ENCODE data around the gene KIF5A.

KIF5A gene

GRCh38 chr12:57519796-57520052 is 30.1 kb upstream of the KIF5A start:
- peak; percentile 18 for DNase-seq (ENCODE audit: low read depth in 1 of 2, low spot score in 1 of 2)

- DNase-seq (ENCODE audit: low read depth in 1 of 2, low spot score in 1 of 2) = peak; percentile 98 to 100
Measured at GRCh38 chr12:57520053-57520818, 29.6 kb upstream of the KIF5A start, which contains the start of gene DDIT3. Gene DDIT3, minus strand, starts transcription at chr12:57520514. Its CDS starts 3,108 bp downstream, at chr12:57517406.

GRCh38 chr12:57521525-57522010 is 28.3 kb upstream of the KIF5A start:
- DNase-seq (ENCODE audit: low read depth in 1 of 2, low spot score in 1 of 2) = no peak

GRCh38 chr12:57522011-57522886 is 27.6 kb upstream of the KIF5A start, which contains the start of gene MBD6:
Gene MBD6, plus strand, starts transcription at chr12:57522824. Its CDS starts 1,480 bp downstream, at chr12:57524304.
- peak; percentile 79 to 81 for DNase-seq (ENCODE audit: low read depth in 1 of 2, low spot score in 1 of 2)

GRCh38 chr12:57522887-57523705 is 26.7 kb upstream of the KIF5A start:
- peak in 1 of 2 donors; percentile 16 for DNase-seq (ENCODE audit: low read depth in 1 of 2, low spot score in 1 of 2)

GRCh38 chr12:57523706-57524614 is 25.9 kb upstream of the KIF5A start:
- DNase-seq (ENCODE audit: low read depth in 1 of 2, low spot score in 1 of 2) = no peak

GRCh38 chr12:57524814-57525614 is 24.8 kb upstream of the KIF5A start:
- DNase-seq (ENCODE audit: low read depth in 1 of 2, low spot score in 1 of 2) = no peak

GRCh38 chr12:57525615-57526383 is 24.0 kb upstream of the KIF5A start:
- no peak for DNase-seq (ENCODE audit: low read depth in 1 of 2, low spot score in 1 of 2)

- DNase-seq (ENCODE audit: low read depth in 1 of 2, low spot score in 1 of 2) = no peak
Measured at GRCh38 chr12:57526477-57527126, 23.2 kb upstream of the KIF5A start.

- no peak for DNase-seq (ENCODE audit: low read depth in 1 of 2, low spot score in 1 of 2)
Measured at GRCh38 chr12:57527184-57527583, 22.7 kb upstream of the KIF5A start.

GRCh38 chr12:57528176-57528575 is 21.7 kb upstream of the KIF5A start:
- DNase-seq (ENCODE audit: low read depth in 1 of 2, low spot score in 1 of 2) = no peak

- DNase-seq (ENCODE audit: low read depth in 1 of 2, low spot score in 1 of 2) = no peak
Measured at GRCh38 chr12:57528831-57529555, 20.9 kb upstream of the KIF5A start.

GRCh38 chr12:57529831-57530230 is 20.0 kb upstream of the KIF5A start:
- DNase-seq (ENCODE audit: low read depth in 1 of 2, low spot score in 1 of 2) = no peak

GRCh38 chr12:57530396-57531142 is 19.3 kb upstream of the KIF5A start:
- no peak for DNase-seq (ENCODE audit: low read depth in 1 of 2, low spot score in 1 of 2)

- DNase-seq (ENCODE audit: low read depth in 1 of 2, low spot score in 1 of 2) = no peak
Measured at GRCh38 chr12:57531836-57532235, 18.0 kb upstream of the KIF5A start.

- DNase-seq (ENCODE audit: low read depth in 1 of 2, low spot score in 1 of 2) = no peak
Measured at GRCh38 chr12:57533108-57533507, 16.7 kb upstream of the KIF5A start.

GRCh38 chr12:57534250-57534649 is 15.6 kb upstream of the KIF5A start:
- no peak for DNase-seq (ENCODE audit: low read depth in 1 of 2, low spot score in 1 of 2)

Measured in activated CD4-positive, alpha-beta T cell treated with anti-CD3 and anti-CD28 coated beads, Interleukin-2, amount 50 U/mL, for 24 hours (primary cell).